ENCODE results near the gene IARS2.

DNA sequence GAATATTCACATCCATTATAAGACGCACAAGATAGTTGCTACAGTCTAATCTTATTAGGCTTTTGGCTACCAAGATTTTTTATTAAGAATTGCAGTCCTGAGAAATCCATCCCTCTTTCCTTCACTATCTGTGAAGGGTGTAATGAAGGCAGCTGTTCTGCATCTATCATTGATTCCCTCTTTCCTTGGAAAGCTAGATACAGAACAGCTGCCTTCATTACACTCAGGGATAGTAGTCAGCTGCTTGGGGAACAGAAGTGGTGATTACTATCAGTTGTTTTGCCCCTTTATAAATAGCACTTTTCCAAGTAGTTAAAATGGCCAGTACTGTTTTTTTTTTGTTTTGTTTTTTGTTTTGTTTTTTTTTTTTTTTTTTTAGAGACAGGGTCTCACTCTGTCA is 70.2 kb downstream of the IARS2 start:
- TF ChIP-seq, protein P1, sequence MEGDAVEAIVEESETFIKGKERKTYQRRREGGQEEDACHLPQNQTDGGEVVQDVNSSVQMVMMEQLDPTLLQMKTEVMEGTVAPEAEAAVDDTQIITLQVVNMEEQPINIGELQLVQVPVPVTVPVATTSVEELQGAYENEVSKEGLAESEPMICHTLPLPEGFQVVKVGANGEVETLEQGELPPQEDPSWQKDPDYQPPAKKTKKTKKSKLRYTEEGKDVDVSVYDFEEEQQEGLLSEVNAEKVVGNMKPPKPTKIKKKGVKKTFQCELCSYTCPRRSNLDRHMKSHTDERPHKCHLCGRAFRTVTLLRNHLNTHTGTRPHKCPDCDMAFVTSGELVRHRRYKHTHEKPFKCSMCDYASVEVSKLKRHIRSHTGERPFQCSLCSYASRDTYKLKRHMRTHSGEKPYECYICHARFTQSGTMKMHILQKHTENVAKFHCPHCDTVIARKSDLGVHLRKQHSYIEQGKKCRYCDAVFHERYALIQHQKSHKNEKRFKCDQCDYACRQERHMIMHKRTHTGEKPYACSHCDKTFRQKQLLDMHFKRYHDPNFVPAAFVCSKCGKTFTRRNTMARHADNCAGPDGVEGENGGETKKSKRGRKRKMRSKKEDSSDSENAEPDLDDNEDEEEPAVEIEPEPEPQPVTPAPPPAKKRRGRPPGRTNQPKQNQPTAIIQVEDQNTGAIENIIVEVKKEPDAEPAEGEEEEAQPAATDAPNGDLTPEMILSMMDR (IDR thresholded peaks at IDR 0.05; ENCODE audit: low read depth, low read length): no peak
- no peak for TF ChIP-seq EZH2phosphoT487 (IDR thresholded peaks at IDR 0.05; ENCODE audit: low read depth)
